H1 (cell line): ENCODE data around the gene TNN. TPM values are rescaled to one million over a fixed set of nuclear protein-coding genes. Genes with fewer than 3 reads are reported as not detected.

Experiments used
- CTCF ChIA-PET: fragments of 300-600 bp; sonication (Branson Sonifier 250); formaldehyde crosslinking; loops from one replicate; lab custom pipeline; 2021; ENCODE audit not compliant: partially characterized antibody; lab: Charles Lee
- POLR2A ChIA-PET: fragments of 300-600 bp; sonication (Branson Sonifier 250); formaldehyde crosslinking; loops from one replicate; lab custom pipeline; 2021; ENCODE audit warnings: inconsistent platforms; ENCODE audit not compliant: partially characterized antibody; lab: Charles Lee
- DNase-seq, 2 experiments: peaks; one replicate each; pipeline versions ENCODE4 v3.0.0 to v3.0.0-alpha.2; 2010 to 2022; ENCODE audit warnings: low spot score in 2 of 2, low read depth in 1 of 2, mixed read lengths in 1 of 2
- FAIRE-seq: peaks from 2 replicates; lab custom pipeline; 2011; peaks lifted over from hg19 to GRCh38; lab: Jason Lieb, UNC
- H2AFZ ChIP-seq: 2 replicates; pipeline ENCODE4 v1.8.1; 2012; ENCODE audit warnings: low read length, inconsistent platforms
- H2AK5ac ChIP-seq: 2 replicates; pipeline ENCODE4 v1.6.1; 2013; ENCODE audit warnings: low read depth, low read length
- H2BK120ac ChIP-seq: replicated peaks from 2 replicates; pipeline ENCODE3; 2013; ENCODE audit warnings: low read depth, low read length, inconsistent platforms
- H2BK12ac ChIP-seq: 2 replicates; pipeline ENCODE4 v1.6.1; 2013; ENCODE audit warnings: low read depth, low read length
- H2BK15ac ChIP-seq: 2 replicates; pipeline ENCODE4 v1.6.1; 2013; ENCODE audit warnings: low read length
- H2BK20ac ChIP-seq: 2 replicates; pipeline ENCODE4 v1.6.1; 2013; ENCODE audit warnings: low read length
- H2BK5ac ChIP-seq: 2 replicates; pipeline ENCODE4 v1.6.1; 2013; ENCODE audit warnings: low read depth, low read length
- H3K14ac ChIP-seq: 2 replicates; pipeline ENCODE4 v1.6.1; 2013; ENCODE audit warnings: inconsistent platforms; ENCODE audit not compliant: insufficient read length
- H3K18ac ChIP-seq: 2 replicates; pipeline ENCODE4 v1.6.1; 2013; ENCODE audit warnings: low read length; ENCODE audit errors: extremely low read depth
- H3K23ac ChIP-seq: 2 replicates; pipeline ENCODE4 v1.6.1; 2013; ENCODE audit warnings: inconsistent platforms; ENCODE audit not compliant: insufficient read length
- H3K23me2 ChIP-seq: 2 replicates; pipeline ENCODE4 v1.6.1; 2013; ENCODE audit warnings: low read depth, low read length
- H3K27ac ChIP-seq: 2 replicates; pipeline ENCODE4 v1.6.1; 2011; ENCODE audit warnings: low read depth, low read length, inconsistent platforms
- H3K27me3 ChIP-seq, 4 experiments: replicated peaks in 1 of 4; 1 replicate in 1 of 4; 2 replicates in 3 of 4; pipeline versions ENCODE4 v1.6.1 to v1.8.1; 2011 to 2013; ENCODE audit warnings: low read length in 3 of 4, mild to moderate bottlenecking in 3 of 4, inconsistent platforms in 2 of 4, mixed read lengths in 2 of 4, moderate library complexity in 1 of 4; ENCODE audit not compliant: control insufficient read depth in 3 of 4, insufficient read depth in 3 of 4; ENCODE audit errors: extremely low read depth in 1 of 4
- H3K36me3 ChIP-seq, 4 experiments: 2 replicates each; pipeline versions ENCODE4 v1.6.1 to v1.8.1; 2011 to 2013; ENCODE audit warnings: mild to moderate bottlenecking in 4 of 4, low read length in 3 of 4, moderate library complexity in 2 of 4, control low read depth in 1 of 4, inconsistent platforms in 1 of 4; ENCODE audit not compliant: insufficient read depth in 4 of 4, control insufficient read depth in 2 of 4
- H3K4ac ChIP-seq: replicated peaks from 2 replicates; pipeline ENCODE3; 2013; ENCODE audit warnings: low read length, low read depth, mixed read lengths, inconsistent platforms; ENCODE audit not compliant: insufficient read length
- H3K4me1 ChIP-seq, 4 experiments: replicated peaks in 1 of 4; 1 replicate in 1 of 4; 2 replicates in 3 of 4; pipeline versions ENCODE4 v1.6.1 to v1.8.1; 2011 to 2013; ENCODE audit warnings: low read length in 3 of 4, inconsistent platforms in 2 of 4, mixed read lengths in 1 of 4; ENCODE audit not compliant: insufficient read depth in 4 of 4, control insufficient read depth in 3 of 4
- H3K4me2 ChIP-seq, 2 experiments: 2 replicates each; pipeline versions ENCODE4 v1.6.1 to v1.8.1; 2011 to 2013; ENCODE audit warnings: low read depth in 2 of 2, low read length in 2 of 2, control low read depth in 1 of 2, inconsistent platforms in 1 of 2, mild to moderate bottlenecking in 1 of 2; ENCODE audit not compliant: insufficient read depth in 1 of 2
- H3K4me3 ChIP-seq, 4 experiments: fragments of 200-600, 300-600 bp in 1 of 4; sonication (generic), shearing (Covaris generic), sonication (Bioruptor Twin) in 1 of 4; 2 replicates each; pipeline versions ENCODE4 v1.5.1 to v1.8.1; 2011 to 2016; ENCODE audit warnings: low read length in 4 of 4, low read depth in 3 of 4, control low read depth in 2 of 4, inconsistent platforms in 2 of 4, mild to moderate bottlenecking in 2 of 4, mixed read lengths in 1 of 4, moderate library complexity in 1 of 4; ENCODE audit not compliant: insufficient read depth in 2 of 4; ENCODE audit errors: extremely low read depth in 1 of 4
- H3K56ac ChIP-seq: replicated peaks from 2 replicates; pipeline ENCODE3; 2013; ENCODE audit warnings: low read depth, mild to moderate bottlenecking, mixed read lengths, low read length, inconsistent platforms; ENCODE audit not compliant: insufficient read length
- H3K79me1 ChIP-seq: 2 replicates; pipeline ENCODE4 v1.6.1; 2013; ENCODE audit warnings: low read depth, low read length, control low read depth
- H3K79me2 ChIP-seq, 2 experiments: 2 replicates each; pipeline versions ENCODE4 v1.6.1 to v1.8.1; 2012 to 2013; ENCODE audit warnings: low read length in 2 of 2, mild to moderate bottlenecking in 2 of 2, inconsistent platforms in 1 of 2; ENCODE audit not compliant: insufficient read depth in 2 of 2, control insufficient read depth in 1 of 2
- H3K9ac ChIP-seq, 4 experiments: replicated peaks in 1 of 4; 1 replicate in 1 of 4; 2 replicates in 3 of 4; pipeline versions ENCODE4 v1.6.1 to v1.8.1; 2011 to 2013; ENCODE audit warnings: low read depth in 3 of 4, low read length in 3 of 4, control low read depth in 2 of 4, mild to moderate bottlenecking in 2 of 4, moderate library complexity in 2 of 4, inconsistent platforms in 1 of 4; ENCODE audit errors: extremely low read depth in 1 of 4
- H3K9me3 ChIP-seq, 2 experiments: 2 replicates each; pipeline versions ENCODE4 v1.6.1 to v1.8.1; 2012 to 2013; ENCODE audit warnings: mild to moderate bottlenecking in 2 of 2, moderate library complexity in 2 of 2, control low read depth in 1 of 2, inconsistent platforms in 1 of 2, low read depth in 1 of 2, low read length in 1 of 2, mixed read lengths in 1 of 2; ENCODE audit not compliant: insufficient read depth in 2 of 2
- H4K20me1 ChIP-seq, 2 experiments: replicated peaks in 1 of 2; 2 replicates each; pipeline versions ENCODE3 to v1.8.1; 2011 to 2013; ENCODE audit warnings: inconsistent platforms in 2 of 2, low read length in 2 of 2, mild to moderate bottlenecking in 1 of 2; ENCODE audit not compliant: insufficient read depth in 2 of 2, control insufficient read depth in 1 of 2
- H4K5ac ChIP-seq: 2 replicates; pipeline ENCODE4 v1.6.1; 2013; ENCODE audit warnings: low read length, low read depth, mixed read lengths, inconsistent platforms; ENCODE audit not compliant: insufficient read length
- H4K8ac ChIP-seq: 2 replicates; pipeline ENCODE4 v1.8.0; 2013; ENCODE audit warnings: mild to moderate bottlenecking, moderate library complexity, low read length, inconsistent platforms; ENCODE audit not compliant: insufficient read depth; ENCODE audit errors: extremely low read depth
- H4K91ac ChIP-seq: replicated peaks from 2 replicates; pipeline ENCODE3; 2013; ENCODE audit warnings: low read length, mixed read lengths, inconsistent platforms; ENCODE audit not compliant: insufficient read length
- EP300 ChIP-seq, 2 experiments: IDR thresholded peaks; 1 replicate in 1 of 2; 2 replicates in 1 of 2; pipeline ENCODE4 v1.6.1; 2011 to 2012; ENCODE audit warnings: low read depth in 2 of 2, low read length in 2 of 2, mild to moderate bottlenecking in 2 of 2, borderline replicate concordance in 1 of 2, inconsistent platforms in 1 of 2, moderate library complexity in 1 of 2
- HDAC6 ChIP-seq: IDR thresholded peaks from one replicate; pipeline ENCODE4 v1.7.1; 2012; ENCODE audit warnings: low read depth, mild to moderate bottlenecking, inconsistent platforms, low read length, moderate library complexity
- POLR2A ChIP-seq, 2 experiments: IDR thresholded peaks; 1 replicate in 1 of 2; 2 replicates in 1 of 2; pipeline ENCODE4 v1.6.1; 2011; ENCODE audit warnings: low read depth in 2 of 2, low read length in 2 of 2, mild to moderate bottlenecking in 2 of 2; ENCODE audit errors: control extremely low read depth in 1 of 2
- RAD21 ChIP-seq, 2 experiments: IDR thresholded peaks in 1 of 2; conservative IDR thresholded peaks in 1 of 2; 2 replicates each; pipeline ENCODE4 v1.6.1; 2011; ENCODE audit warnings: low read depth in 2 of 2, low read length in 2 of 2, improper control_type of control experiment in 1 of 2, inconsistent platforms in 1 of 2, mild to moderate bottlenecking in 1 of 2, moderate library complexity in 1 of 2
- RFX5 ChIP-seq: IDR thresholded peaks from 2 replicates; pipeline ENCODE4 v1.6.1; 2011; ENCODE audit warnings: low read depth, low read length, improper control_type of control experiment, borderline replicate concordance
- SUZ12 ChIP-seq: fragments of 200-600 bp; sonication (generic); IDR thresholded peaks from 2 replicates; pipeline ENCODE4 v1.6.1; 2012; ENCODE audit warnings: mild to moderate bottlenecking, inconsistent platforms, low read length, moderate library complexity, mixed read lengths
- YY1 ChIP-seq: IDR thresholded peaks from 2 replicates; pipeline ENCODE4 v1.6.1; 2011; ENCODE audit warnings: low read depth, mild to moderate bottlenecking, low read length
- WGBS, 2 experiments: shearing (Covaris generic) in 1 of 2; methylation state at CpG; one replicate each; pipeline versions ENCODE4 v1.1.6 to v1.1.7; 2013 to 2015; ENCODE audit warnings: low lambda C conversion rate in 2 of 2, mixed read lengths in 2 of 2, inconsistent platforms in 1 of 2, low coverage in 1 of 2, missing lambda C conversion rate in 1 of 2; ENCODE audit not compliant: insufficient replicate concordance in 2 of 2, insufficient coverage in 1 of 2, insufficient read length in 1 of 2; ENCODE audit errors: extremely low coverage in 1 of 2, missing lambda C conversion rate in 1 of 2; 5-methylcytosine and 5-hydroxymethylcytosine counted together
- polyA plus RNA-seq, 7 experiments: library from polyadenylated mRNA; depleted of rRNA in 3 of 7; stranded (reverse) in 5 of 7; unstranded in 2 of 7; fragments of >200 nt in 5 of 7; fragments of 200-250 nt in 2 of 7; gene quantifications; 1 replicate in 5 of 7; 2 replicates in 1 of 7; 4 replicates in 1 of 7; pipeline versions ENCODE4 v1.2.1 to v1.2.3, GENCODE V29; 2011 to 2013; ENCODE audit warnings: missing spikeins in 2 of 7, mixed read lengths in 2 of 7
- total RNA-seq: library from RNA; stranded (reverse); fragmentation: NEBNext Ultra II Directional; extraction: Animal tissue kit (Norgen Biotek cat#: 25700); gene quantifications from 2 replicates; pipeline ENCODE4 v1.2.1, GENCODE V29; 2021
- TF ChIP-seq, protein P1 (sequence below): IDR thresholded peaks from 2 replicates; pipeline ENCODE4 v1.6.1; 2011; ENCODE audit warnings: low read length, improper control_type of control experiment
- TF ChIP-seq, protein P2 (sequence below), 3 experiments: IDR thresholded peaks; 1 replicate in 2 of 3; 2 replicates in 1 of 3; pipeline versions ENCODE4 v1.5.1 to v1.6.1; 2011; ENCODE audit warnings: low read length in 3 of 3, mild to moderate bottlenecking in 3 of 3, inconsistent platforms in 2 of 3, low read depth in 1 of 3, moderate library complexity in 1 of 3; ENCODE audit not compliant: insufficient read depth in 1 of 3; ENCODE audit errors: control extremely low read depth in 1 of 3

Gene TNN
- total and polyA plus RNA-seq, 2 of the 8 experiments (the other 6 are each of a cell fraction or from before 2014, with no cell fraction given) = 0.21 to 0.30 TPM

- Histone ChIP-seq H3K18ac (no peak overlapping the region), H2BK5ac (no peak overlapping the region), H3K27me3 (no peaks in the 10 kb centered on the region; a peak in 1 of 7 replicates), H3K4me2 (no peak overlapping the region), H2BK12ac (no peak overlapping the region), H4K20me1 (no peaks in the 10 kb centered on the region), H2BK120ac (no peak overlapping the region), H4K8ac (no peak overlapping the region), H3K9me3 (no peaks in the 10 kb centered on the region), H3K79me1 (no peaks in the 10 kb centered on the region), H3K4me3 (no peak overlapping the region), H3K4me1 (no peaks in the 10 kb centered on the region), H4K91ac (no peak overlapping the region), H4K5ac (no peak overlapping the region), H2BK20ac (no peak overlapping the region), H3K23me2 (no peaks in the 10 kb centered on the region), H2BK15ac (no peak overlapping the region), H3K79me2 (no peaks in the 10 kb centered on the region), H3K36me3 (no peaks in the 10 kb centered on the region), H2AK5ac (no peak overlapping the region), H3K9ac (no peak overlapping the region), H2AFZ (no peak overlapping the region), H3K27ac (no peak overlapping the region), H3K4ac (no peak overlapping the region), H3K14ac (no peak overlapping the region), H3K23ac (no peak overlapping the region), H3K56ac (no peak overlapping the region)
- FAIRE-seq = no peak
- ChIA-PET POLR2A (no interaction called here), CTCF (interaction anchor here (0.6 to 1.6 kb wide), 3 partner anchors 18 to 1025 kb away, joined by 3 to 4 read pairs (median 3); no protein-coding TSS in a partner anchor)
- 90% methylated on average over 3 of the region's 3 CpGs; no CpG with 5 or more reads in 1 of the 2 experiments for WGBS, 2 experiments
- no peak for DNase-seq
- TF ChIP-seq RAD21 (IDR thresholded peaks at IDR 0.05 in 1 of 2, conservative IDR thresholded peaks at IDR 0.05 in 1 of 2; ENCODE audit: low read depth in 2 of 2, low read length in 2 of 2) = no peak
- TF ChIP-seq, protein P1, sequence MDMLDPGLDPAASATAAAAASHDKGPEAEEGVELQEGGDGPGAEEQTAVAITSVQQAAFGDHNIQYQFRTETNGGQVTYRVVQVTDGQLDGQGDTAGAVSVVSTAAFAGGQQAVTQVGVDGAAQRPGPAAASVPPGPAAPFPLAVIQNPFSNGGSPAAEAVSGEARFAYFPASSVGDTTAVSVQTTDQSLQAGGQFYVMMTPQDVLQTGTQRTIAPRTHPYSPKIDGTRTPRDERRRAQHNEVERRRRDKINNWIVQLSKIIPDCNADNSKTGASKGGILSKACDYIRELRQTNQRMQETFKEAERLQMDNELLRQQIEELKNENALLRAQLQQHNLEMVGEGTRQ = no peak
- TF ChIP-seq, protein P2, sequence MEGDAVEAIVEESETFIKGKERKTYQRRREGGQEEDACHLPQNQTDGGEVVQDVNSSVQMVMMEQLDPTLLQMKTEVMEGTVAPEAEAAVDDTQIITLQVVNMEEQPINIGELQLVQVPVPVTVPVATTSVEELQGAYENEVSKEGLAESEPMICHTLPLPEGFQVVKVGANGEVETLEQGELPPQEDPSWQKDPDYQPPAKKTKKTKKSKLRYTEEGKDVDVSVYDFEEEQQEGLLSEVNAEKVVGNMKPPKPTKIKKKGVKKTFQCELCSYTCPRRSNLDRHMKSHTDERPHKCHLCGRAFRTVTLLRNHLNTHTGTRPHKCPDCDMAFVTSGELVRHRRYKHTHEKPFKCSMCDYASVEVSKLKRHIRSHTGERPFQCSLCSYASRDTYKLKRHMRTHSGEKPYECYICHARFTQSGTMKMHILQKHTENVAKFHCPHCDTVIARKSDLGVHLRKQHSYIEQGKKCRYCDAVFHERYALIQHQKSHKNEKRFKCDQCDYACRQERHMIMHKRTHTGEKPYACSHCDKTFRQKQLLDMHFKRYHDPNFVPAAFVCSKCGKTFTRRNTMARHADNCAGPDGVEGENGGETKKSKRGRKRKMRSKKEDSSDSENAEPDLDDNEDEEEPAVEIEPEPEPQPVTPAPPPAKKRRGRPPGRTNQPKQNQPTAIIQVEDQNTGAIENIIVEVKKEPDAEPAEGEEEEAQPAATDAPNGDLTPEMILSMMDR (IDR thresholded peaks at IDR 0.05; ENCODE audit: control extremely low read depth in 1 of 3, insufficient read depth in 1 of 3, low read depth in 1 of 3, low read length in 3 of 3) = no peak
- TF ChIP-seq EP300 (IDR thresholded peaks at IDR 0.05; ENCODE audit: borderline replicate concordance in 1 of 2, low read depth in 2 of 2, low read length in 2 of 2) = no peak
- no peak for TF ChIP-seq SUZ12
- no peak for TF ChIP-seq HDAC6
- no peak for TF ChIP-seq RFX5
- no peak for TF ChIP-seq YY1
- TF ChIP-seq POLR2A (IDR thresholded peaks at IDR 0.05; ENCODE audit: control extremely low read depth in 1 of 2, low read depth in 2 of 2, low read length in 2 of 2) = no peak
Measured at GRCh38 chr1:175095069-175095468, 27.4 kb downstream of the TNN start.
